Activated T-cell treated with anti-CD3 and anti-CD28 coated beads, Interleukin-2, amount 50 U/mL, for 24 hours (primary cell): Measurements from ENCODE around the gene PKIB.

Experiments
- DNase-seq: peaks from one replicate; pipeline ENCODE4 v3.0.0-alpha.2; 2020
- H3K27ac Mint-ChIP-seq: 2 replicates; pipeline ENCODE4 v1.8.0; 2020; ENCODE audit warnings: mild to moderate bottlenecking, mixed read lengths
- H3K27me3 Mint-ChIP-seq: 2 replicates; pipeline ENCODE4 v1.8.0; 2020; ENCODE audit warnings: mixed read lengths
- H3K36me3 Mint-ChIP-seq: 2 replicates; pipeline ENCODE4 v1.8.0; 2020; ENCODE audit warnings: low read depth, mixed read lengths
- H3K4me1 Mint-ChIP-seq: 2 replicates; pipeline ENCODE4 v1.8.0; 2020; ENCODE audit warnings: low read depth, mixed read lengths
- H3K4me3 Mint-ChIP-seq: 2 replicates; pipeline ENCODE4 v1.8.0; 2020; ENCODE audit warnings: mild to moderate bottlenecking, moderate library complexity, mixed read lengths
- H3K9me3 Mint-ChIP-seq: 2 replicates; pipeline ENCODE4 v1.8.0; 2020; ENCODE audit warnings: mixed read lengths

PKIB gene

DNA sequence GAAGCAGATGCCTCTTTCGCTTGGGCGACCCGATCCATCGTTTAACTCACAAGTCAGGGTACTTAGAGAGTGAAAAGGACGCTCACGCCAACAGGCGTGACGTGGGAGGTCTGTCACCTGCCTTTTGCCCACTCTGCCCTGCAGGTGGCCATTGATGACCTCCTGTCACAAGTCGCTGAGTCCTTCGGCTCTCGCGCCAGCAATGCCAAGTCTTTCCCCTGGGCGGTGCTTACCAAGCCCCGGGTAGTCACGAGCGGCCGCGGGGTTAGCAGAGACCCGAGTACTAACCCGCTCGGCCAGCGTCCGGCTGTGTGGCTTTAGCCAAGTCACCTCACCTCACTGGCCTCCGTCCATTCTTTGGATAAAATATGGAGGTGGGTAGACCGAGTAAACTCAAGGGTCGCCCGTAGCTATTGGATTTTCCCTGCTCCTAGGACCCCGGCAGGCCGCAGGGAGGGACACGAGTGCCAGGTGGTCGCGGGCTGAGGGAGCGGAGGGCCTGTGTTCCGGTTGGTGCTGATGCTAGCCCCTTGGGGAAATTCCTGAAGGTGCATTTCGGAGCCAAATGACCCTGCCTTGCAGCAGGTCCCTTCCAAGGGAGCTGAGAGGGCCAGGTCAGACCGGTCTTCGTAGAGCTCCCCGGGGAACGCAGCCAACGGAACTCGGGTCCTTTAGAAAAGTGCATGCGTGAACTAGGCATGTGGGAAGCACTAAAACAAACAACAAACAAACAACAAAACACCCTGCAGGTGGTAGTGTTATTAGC, 668 bp downstream of the PKIB start:
- Mint-ChIP-seq H3K4me3 (peak overlapping the region; percentile 77), H3K4me1 (peaks cover 20% of the 10 kb centered on the region), H3K27me3 (peaks cover 57% of the 10 kb centered on the region), H3K36me3 (no peaks in the 10 kb centered on the region), H3K27ac (peak overlapping the region; percentile 44), H3K9me3 (peaks cover 2% of the 10 kb centered on the region)
- DNase-seq: peak; percentile 46

DNA sequence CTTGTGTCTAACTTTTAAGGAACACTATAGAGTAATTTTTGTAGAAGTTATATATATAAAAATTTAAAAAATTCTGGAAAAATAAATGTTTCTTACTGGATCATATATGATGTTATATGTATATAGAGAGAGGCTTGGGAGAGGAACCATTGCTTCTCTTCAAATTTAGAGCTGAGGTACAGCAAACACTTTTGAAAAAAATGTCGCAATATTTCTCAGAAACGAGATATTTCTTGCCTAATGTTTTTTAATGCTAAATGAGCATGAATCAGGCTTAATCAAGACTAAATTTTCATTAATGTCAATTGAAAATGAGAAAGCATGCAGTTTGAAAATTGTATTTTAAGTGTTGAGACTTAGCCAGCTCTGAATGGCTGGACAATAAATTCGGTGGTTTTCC, 2.6 kb downstream of the PKIB start:
- Mint-ChIP-seq H3K4me1 (peaks cover 20% of the 10 kb centered on the region), H3K9me3 (peaks cover 2% of the 10 kb centered on the region), H3K36me3 (no peaks in the 10 kb centered on the region), H3K27me3 (peaks cover 62% of the 10 kb centered on the region), H3K27ac (no peak overlapping the region), H3K4me3 (no peak overlapping the region)
- DNase-seq: no peak

- no peak overlapping the region for H3K4me3 Mint-ChIP-seq
- H3K4me1 Mint-ChIP-seq: peaks cover 20% of the 10 kb centered on the region
- H3K27me3 Mint-ChIP-seq: peaks cover 55% of the 10 kb centered on the region
- no peaks in the 10 kb centered on the region for H3K36me3 Mint-ChIP-seq
- peaks cover 2% of the 10 kb centered on the region for H3K9me3 Mint-ChIP-seq
- DNase-seq: no peak
- no peak overlapping the region for H3K27ac Mint-ChIP-seq
These were observed 4.1 kb downstream of the PKIB start for GRCh38 chr6:122614303-122614702.

DNA sequence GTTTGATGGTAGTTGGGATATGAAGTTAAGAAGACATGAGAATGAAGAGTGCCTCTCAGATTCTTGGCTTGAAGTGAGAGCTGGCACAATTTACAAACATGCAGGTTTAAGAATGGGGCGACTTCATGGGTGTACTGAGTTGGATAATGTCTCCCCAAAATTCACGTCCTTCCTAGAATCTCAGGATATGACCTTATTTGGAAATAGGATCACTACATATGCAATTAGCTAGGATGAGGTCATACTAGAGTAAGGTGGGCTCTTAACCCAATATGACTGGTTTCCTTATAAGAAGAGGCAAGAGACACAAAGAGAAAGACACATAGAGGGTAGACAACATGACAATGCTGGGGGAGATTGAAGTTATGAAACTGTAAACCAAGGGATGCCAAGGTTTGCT, 5.2 kb downstream of the PKIB start:
- H3K36me3 Mint-ChIP-seq: no peaks in the 10 kb centered on the region
- peaks cover 53% of the 10 kb centered on the region for H3K27me3 Mint-ChIP-seq
- H3K4me1 Mint-ChIP-seq: peaks cover 11% of the 10 kb centered on the region
- no peak overlapping the region for H3K4me3 Mint-ChIP-seq
- no peak for DNase-seq
- peaks cover 2% of the 10 kb centered on the region for H3K9me3 Mint-ChIP-seq
- no peak overlapping the region for H3K27ac Mint-ChIP-seq

GRCh38 chr6:122616877-122617276, 6.7 kb downstream of the PKIB start:
- H3K4me1 Mint-ChIP-seq: no peaks in the 10 kb centered on the region
- no peak overlapping the region for H3K27ac Mint-ChIP-seq
- no peak overlapping the region for H3K4me3 Mint-ChIP-seq
- DNase-seq: no peak
- peaks cover 2% of the 10 kb centered on the region for H3K9me3 Mint-ChIP-seq
- peaks cover 45% of the 10 kb centered on the region for H3K27me3 Mint-ChIP-seq
- H3K36me3 Mint-ChIP-seq: no peaks in the 10 kb centered on the region

DNA sequence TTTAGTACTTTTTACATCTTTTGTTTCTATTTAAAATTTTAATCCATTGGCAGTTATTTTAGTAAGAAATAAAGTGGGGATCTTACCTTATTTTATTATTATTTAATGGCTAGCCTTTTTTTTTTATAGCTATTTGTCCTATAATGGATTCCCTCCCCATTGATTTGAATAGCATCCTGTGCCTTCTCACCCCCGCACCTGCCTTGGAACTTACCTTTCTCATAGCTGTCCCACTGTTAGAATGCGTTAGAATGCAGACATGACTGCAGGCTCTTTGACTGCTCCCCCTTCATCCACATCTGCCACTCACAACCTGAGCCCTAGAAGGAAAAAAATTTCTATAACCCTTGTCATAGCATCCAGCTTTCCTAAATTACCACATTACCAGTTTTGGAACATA, 9.1 kb downstream of the PKIB start:
- Mint-ChIP-seq H3K4me1 (no peaks in the 10 kb centered on the region), H3K27me3 (peaks cover 42% of the 10 kb centered on the region), H3K36me3 (no peaks in the 10 kb centered on the region), H3K27ac (no peak overlapping the region), H3K9me3 (peaks cover 2% of the 10 kb centered on the region), H3K4me3 (no peak overlapping the region)
- DNase-seq: no peak

- Mint-ChIP-seq H3K4me3 (no peak overlapping the region), H3K9me3 (peaks cover 1% of the 10 kb centered on the region), H3K36me3 (no peaks in the 10 kb centered on the region), H3K27ac (no peak overlapping the region), H3K4me1 (no peaks in the 10 kb centered on the region), H3K27me3 (peaks cover 37% of the 10 kb centered on the region)
- DNase-seq: no peak
These were observed 10.2 kb downstream of the PKIB start for GRCh38 chr6:122620428-122620827.

- no peaks in the 10 kb centered on the region for H3K36me3 Mint-ChIP-seq
- no peak for DNase-seq
- H3K27me3 Mint-ChIP-seq: peaks cover 32% of the 10 kb centered on the region
- no peaks in the 10 kb centered on the region for H3K4me1 Mint-ChIP-seq
- no peak overlapping the region for H3K4me3 Mint-ChIP-seq
- no peak overlapping the region for H3K27ac Mint-ChIP-seq
- no peaks in the 10 kb centered on the region for H3K9me3 Mint-ChIP-seq
These were observed 10.7 kb downstream of the PKIB start for GRCh38 chr6:122620902-122621301.

- H3K9me3 Mint-ChIP-seq: no peaks in the 10 kb centered on the region
- H3K36me3 Mint-ChIP-seq: no peaks in the 10 kb centered on the region
- no peak overlapping the region for H3K4me3 Mint-ChIP-seq
- no peak for DNase-seq
- no peaks in the 10 kb centered on the region for H3K4me1 Mint-ChIP-seq
- peaks cover 29% of the 10 kb centered on the region for H3K27me3 Mint-ChIP-seq
- no peak overlapping the region for H3K27ac Mint-ChIP-seq
These were observed 11.4 kb downstream of the PKIB start for GRCh38 chr6:122621638-122622037.

DNA sequence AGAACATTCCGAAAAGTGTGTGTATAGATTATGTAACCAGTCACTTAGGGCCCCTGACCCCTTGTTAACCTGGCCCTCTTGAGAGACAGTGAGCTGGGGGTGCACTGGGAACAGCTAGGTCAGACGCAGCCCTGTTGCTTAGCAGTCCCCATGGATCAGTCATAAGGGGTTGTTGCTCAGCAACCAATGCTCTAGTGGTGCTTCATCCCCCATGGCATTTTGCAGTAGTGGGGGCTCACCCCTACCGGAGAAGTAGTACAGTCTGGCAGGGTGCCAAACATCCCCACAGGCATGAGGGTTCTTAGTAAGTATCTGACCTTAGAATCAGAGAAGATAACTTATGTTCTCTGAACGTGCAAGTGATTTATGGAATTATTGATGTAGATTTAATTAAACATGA, 12.3 kb downstream of the PKIB start:
- H3K27ac Mint-ChIP-seq: no peak overlapping the region
- no peaks in the 10 kb centered on the region for H3K9me3 Mint-ChIP-seq
- H3K4me3 Mint-ChIP-seq: no peak overlapping the region
- H3K36me3 Mint-ChIP-seq: no peaks in the 10 kb centered on the region
- no peak for DNase-seq
- peaks cover 23% of the 10 kb centered on the region for H3K27me3 Mint-ChIP-seq
- H3K4me1 Mint-ChIP-seq: no peaks in the 10 kb centered on the region

DNA sequence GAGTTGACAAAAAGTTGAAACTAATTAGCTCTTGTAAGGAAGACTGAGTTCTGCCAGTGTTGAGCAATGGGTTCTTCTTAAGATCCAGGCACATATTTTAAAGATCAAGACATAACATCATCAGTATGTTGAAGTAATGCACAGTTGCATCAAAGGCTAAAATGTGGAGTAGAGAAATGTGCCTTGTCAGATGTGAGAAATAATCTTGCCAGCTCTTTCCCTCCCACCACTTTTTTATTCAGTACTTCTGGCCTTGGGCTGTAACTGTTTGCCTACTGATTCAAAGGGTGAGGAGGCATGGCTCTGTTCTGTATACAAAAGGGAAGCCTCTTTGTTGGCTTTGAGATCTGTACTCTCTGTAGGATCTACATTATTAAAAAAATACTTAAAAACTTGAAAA, 13.1 kb downstream of the PKIB start:
- Mint-ChIP-seq H3K9me3 (no peaks in the 10 kb centered on the region), H3K27me3 (peaks cover 21% of the 10 kb centered on the region), H3K4me3 (no peak overlapping the region), H3K27ac (no peak overlapping the region), H3K36me3 (no peaks in the 10 kb centered on the region), H3K4me1 (no peaks in the 10 kb centered on the region)
- no peak for DNase-seq

DNA sequence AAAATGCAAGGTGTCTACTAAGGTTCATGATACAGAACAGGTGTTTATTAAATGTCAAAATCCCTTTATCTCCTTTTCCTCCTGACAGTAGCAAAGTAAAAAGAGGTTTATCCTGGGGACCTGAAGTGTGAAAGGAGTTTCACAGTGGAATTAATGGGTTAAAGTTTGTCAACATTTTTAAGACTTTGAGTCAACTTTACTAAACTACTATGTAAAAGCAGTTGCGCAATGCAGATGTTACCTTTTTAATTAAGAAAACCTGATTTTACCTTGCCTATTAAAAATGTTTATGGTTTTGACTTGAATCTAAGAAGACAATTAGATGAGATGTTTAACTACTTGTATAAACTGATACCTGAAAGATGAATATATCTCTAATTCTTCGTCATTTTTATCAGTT, 14.6 kb downstream of the PKIB start:
- H3K27ac Mint-ChIP-seq: no peak overlapping the region
- no peaks in the 10 kb centered on the region for H3K4me1 Mint-ChIP-seq
- no peaks in the 10 kb centered on the region for H3K36me3 Mint-ChIP-seq
- no peak overlapping the region for H3K4me3 Mint-ChIP-seq
- H3K9me3 Mint-ChIP-seq: no peaks in the 10 kb centered on the region
- DNase-seq: no peak
- peaks cover 17% of the 10 kb centered on the region for H3K27me3 Mint-ChIP-seq

DNA sequence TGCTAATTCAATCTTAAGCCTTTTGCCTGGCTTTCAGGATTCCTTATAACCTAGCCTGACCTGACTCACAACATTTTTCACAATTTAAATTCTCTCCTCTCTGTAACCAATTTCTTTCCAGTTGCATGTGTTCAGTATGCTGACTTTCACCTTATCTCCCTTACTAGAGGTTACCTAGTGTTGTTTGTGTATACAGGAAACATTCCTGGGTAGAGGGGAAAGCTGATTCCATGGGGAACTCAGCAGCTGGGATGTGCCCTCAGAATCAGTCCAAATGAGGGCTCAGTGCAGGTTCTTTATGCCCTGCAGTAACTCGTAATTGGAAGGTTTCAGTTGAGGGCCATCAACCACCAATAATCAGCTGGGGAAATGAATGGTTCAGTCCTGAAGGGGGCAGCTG, 18.5 kb downstream of the PKIB start:
- H3K9me3 Mint-ChIP-seq: no peaks in the 10 kb centered on the region
- no peak for DNase-seq
- no peaks in the 10 kb centered on the region for H3K4me1 Mint-ChIP-seq
- H3K27ac Mint-ChIP-seq: no peak overlapping the region
- H3K36me3 Mint-ChIP-seq: no peaks in the 10 kb centered on the region
- no peak overlapping the region for H3K4me3 Mint-ChIP-seq
- no peaks in the 10 kb centered on the region for H3K27me3 Mint-ChIP-seq

DNA sequence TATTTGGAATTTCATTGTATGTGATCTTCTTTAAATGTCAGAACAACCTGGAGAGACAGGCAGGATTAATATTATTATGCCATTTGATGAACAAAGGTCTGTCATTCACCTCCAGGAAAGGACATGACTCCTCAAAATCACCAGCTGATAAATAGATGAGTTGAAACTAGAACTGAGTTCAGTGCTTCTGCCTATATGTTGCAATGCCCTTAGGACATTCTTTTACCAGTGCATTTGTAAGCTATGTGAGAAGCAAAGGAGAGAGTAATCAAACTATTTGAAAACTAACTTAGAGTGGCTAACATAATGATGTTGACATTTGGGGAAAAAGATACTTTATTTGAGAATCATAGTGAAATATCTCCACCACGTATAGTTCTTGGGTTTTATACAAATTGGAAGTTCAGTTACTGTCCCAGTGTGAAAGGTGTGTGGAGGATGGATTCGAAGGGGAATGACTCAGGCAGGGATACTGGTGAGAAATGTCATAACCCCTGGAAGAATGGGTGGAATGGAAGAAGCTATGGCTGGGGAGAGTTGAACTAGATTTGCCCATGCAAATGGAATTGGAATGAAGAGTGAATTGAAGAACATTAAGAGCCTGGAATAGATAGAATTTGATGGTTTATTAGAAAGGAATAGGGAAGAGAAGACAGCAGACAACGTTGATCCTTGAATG, 21.5 kb downstream of the PKIB start:
- H3K4me3 Mint-ChIP-seq: no peak overlapping the region
- H3K4me1 Mint-ChIP-seq: no peaks in the 10 kb centered on the region
- no peak for DNase-seq
- H3K27me3 Mint-ChIP-seq: no peaks in the 10 kb centered on the region
- H3K27ac Mint-ChIP-seq: no peak overlapping the region
- H3K9me3 Mint-ChIP-seq: no peaks in the 10 kb centered on the region
- no peaks in the 10 kb centered on the region for H3K36me3 Mint-ChIP-seq

- DNase-seq: no peak
- Mint-ChIP-seq H3K27ac (no peak overlapping the region), H3K9me3 (no peaks in the 10 kb centered on the region), H3K36me3 (no peaks in the 10 kb centered on the region), H3K4me1 (no peaks in the 10 kb centered on the region), H3K4me3 (no peak overlapping the region), H3K27me3 (no peaks in the 10 kb centered on the region)
These were observed 30.2 kb downstream of the PKIB start for GRCh38 chr6:122640366-122640765.
